MM.1S (cell line): Measurements from ENCODE around the gene LAP3.

Experiments
- CTCF ChIP-seq: fragments of 300-600 bp; sonication (generic); IDR thresholded peaks from 2 replicates; pipeline ENCODE4 v1.5.1; 2016; ENCODE audit warnings: antibody characterized with exemption, low read length, mixed read lengths
- EZH2 ChIP-seq: fragments of 300-600 bp; sonication (generic); optimal IDR thresholded peaks from 2 replicates; pipeline ENCODE3; 2017; ENCODE audit warnings: low read depth, mild to moderate bottlenecking, antibody characterized with exemption, low read length, mixed read lengths
- EZH2phosphoT487 ChIP-seq: fragments of 300-600 bp; sonication (generic); IDR thresholded peaks from 2 replicates; pipeline ENCODE4 v1.6.1; 2018; ENCODE audit warnings: antibody characterized with exemption, low read length

- TF ChIP-seq EZH2 = no peak
- no peak for TF ChIP-seq CTCF
- TF ChIP-seq EZH2phosphoT487 = no peak
Observed at GRCh38 chr4:17587094-17587822, 10.3 kb downstream of the LAP3 start.
